Activated T-cell treated with anti-CD3 and anti-CD28 coated beads for 24 hours (primary cell): ENCODE results near the gene CCDC91.
"Not testable (repeated sequence)": the region's sequence is repeated elsewhere in the genome, so short reads cannot be mapped to it uniquely, and the experiment has no call there.

ENCODE experiments used
- DNase-seq: peaks from one replicate; pipeline ENCODE4 v3.0.0-alpha.2; 2020; ENCODE audit warnings: low read depth

The CCDC91 gene

GRCh38 chr12:28290262-28290661 lies 100.0 kb downstream of the CCDC91 start:
- DNase-seq = no peak

- no peak for DNase-seq
Observed at GRCh38 chr12:28292699-28293098, 102.4 kb downstream of the CCDC91 start.

GRCh38 chr12:28294300-28294699 lies 104.0 kb downstream of the CCDC91 start:
- DNase-seq = no peak

- DNase-seq = no peak
Observed at GRCh38 chr12:28296287-28296686, 106.0 kb downstream of the CCDC91 start.

GRCh38 chr12:28303192-28303591 lies 112.9 kb downstream of the CCDC91 start:
- no peak for DNase-seq

GRCh38 chr12:28306535-28306934 lies 116.3 kb downstream of the CCDC91 start:
- DNase-seq = no peak

GRCh38 chr12:28308891-28309290 lies 118.6 kb downstream of the CCDC91 start:
- DNase-seq = no peak

GRCh38 chr12:28313631-28314030 lies 123.4 kb downstream of the CCDC91 start:
- no peak for DNase-seq

- DNase-seq = no peak
Observed at GRCh38 chr12:28316049-28316448, 125.8 kb downstream of the CCDC91 start.

GRCh38 chr12:28318273-28318672 lies 128.0 kb downstream of the CCDC91 start:
- DNase-seq = no peak

- DNase-seq = no peak
Observed at GRCh38 chr12:28320353-28320752, 130.1 kb downstream of the CCDC91 start.

- no peak for DNase-seq
Observed at GRCh38 chr12:28327722-28328121, 137.5 kb downstream of the CCDC91 start.

- no peak for DNase-seq
Observed at GRCh38 chr12:28328967-28329366, 138.7 kb downstream of the CCDC91 start.

GRCh38 chr12:28329727-28330126 lies 139.5 kb downstream of the CCDC91 start:
- not testable (repeated sequence) for DNase-seq

- not testable (repeated sequence) for DNase-seq
Observed at GRCh38 chr12:28330232-28330631, 140.0 kb downstream of the CCDC91 start.

GRCh38 chr12:28331130-28331529 lies 140.9 kb downstream of the CCDC91 start:
- DNase-seq = no peak

- no peak for DNase-seq
Observed at GRCh38 chr12:28340261-28341045, 150.2 kb downstream of the CCDC91 start.

- no peak for DNase-seq
Observed at GRCh38 chr12:28343713-28344112, 153.5 kb downstream of the CCDC91 start.

GRCh38 chr12:28346567-28346966 lies 156.3 kb downstream of the CCDC91 start:
- no peak for DNase-seq

- DNase-seq = no peak
Observed at GRCh38 chr12:28349196-28349595, 158.9 kb downstream of the CCDC91 start.

GRCh38 chr12:28350502-28350901 lies 160.2 kb downstream of the CCDC91 start:
- DNase-seq = no peak

GRCh38 chr12:28351414-28351813 lies 161.2 kb downstream of the CCDC91 start:
- no peak for DNase-seq

GRCh38 chr12:28355161-28355560 lies 164.9 kb downstream of the CCDC91 start:
- no peak for DNase-seq

GRCh38 chr12:28360253-28360652 lies 170.0 kb downstream of the CCDC91 start:
- no peak for DNase-seq
